ENCODE measurements around the gene RPTOR.

The RPTOR gene

DNA sequence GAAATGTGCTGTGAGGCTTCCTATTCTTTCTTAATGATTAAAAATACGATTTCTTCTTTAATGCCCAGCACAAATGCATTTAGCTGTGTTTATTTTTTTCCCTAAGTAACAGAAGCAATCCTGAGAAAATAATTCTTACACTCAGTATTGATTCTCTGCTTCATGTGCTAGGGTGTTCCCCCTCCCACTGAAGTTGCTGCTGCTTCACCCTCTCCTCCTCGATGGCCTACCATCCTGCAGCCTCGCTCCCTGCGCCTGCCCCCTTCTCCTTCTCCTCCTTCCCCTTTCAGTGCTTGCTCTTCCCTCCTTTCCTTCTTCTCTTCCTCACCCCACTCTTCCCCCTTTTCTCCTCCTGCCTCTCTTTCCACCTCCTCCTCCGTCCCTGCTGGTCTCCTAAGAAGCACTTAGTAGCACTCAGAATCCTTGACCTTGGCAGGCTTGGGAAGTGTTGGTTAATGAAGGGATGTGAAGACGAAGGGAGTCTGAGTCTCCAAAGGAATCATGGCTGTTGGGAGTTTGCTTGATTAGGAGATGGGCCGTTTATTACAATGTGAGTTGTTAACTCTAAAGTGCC, 119.7 kb downstream of the RPTOR start:
- TF ChIP-seq OSR2 (tag by site-specific recombination; IDR thresholded peaks at IDR 0.05) (peak; percentile 59), ZBTB17 (tag by site-specific recombination; IDR thresholded peaks at IDR 0.05) (peak; percentile 88), ZNF654 (tag by site-specific recombination; IDR thresholded peaks at IDR 0.05; ENCODE audit: low read depth) (no peak), ZNF112 (tag by site-specific recombination; IDR thresholded peaks at IDR 0.05) (no peak), ZNF600 (tag by site-specific recombination; IDR thresholded peaks at IDR 0.05) (peak; percentile 9), WT1 (tag by site-specific recombination; IDR thresholded peaks at IDR 0.05) (peak; percentile 45), ZNF341 (tag by site-specific recombination; IDR thresholded peaks at IDR 0.05; ENCODE audit: low read depth) (peak; percentile 67), ZNF366 (tag by site-specific recombination; conservative IDR thresholded peaks at IDR 0.05) (peak; percentile 91), IKZF3 (tag by site-specific recombination; IDR thresholded peaks at IDR 0.05) (peak; percentile 36; the same call in 1 of the 2 replicates), ZNF404 (tag by site-specific recombination; IDR thresholded peaks at IDR 0.05) (no peak), PRDM1 (tag by site-specific recombination; IDR thresholded peaks at IDR 0.05) (peak; percentile 60; the same call in 1 of the 2 replicates), ZBTB20 (tag by site-specific recombination; IDR thresholded peaks at IDR 0.05) (no peak)
- TF ChIP-seq, protein P1, sequence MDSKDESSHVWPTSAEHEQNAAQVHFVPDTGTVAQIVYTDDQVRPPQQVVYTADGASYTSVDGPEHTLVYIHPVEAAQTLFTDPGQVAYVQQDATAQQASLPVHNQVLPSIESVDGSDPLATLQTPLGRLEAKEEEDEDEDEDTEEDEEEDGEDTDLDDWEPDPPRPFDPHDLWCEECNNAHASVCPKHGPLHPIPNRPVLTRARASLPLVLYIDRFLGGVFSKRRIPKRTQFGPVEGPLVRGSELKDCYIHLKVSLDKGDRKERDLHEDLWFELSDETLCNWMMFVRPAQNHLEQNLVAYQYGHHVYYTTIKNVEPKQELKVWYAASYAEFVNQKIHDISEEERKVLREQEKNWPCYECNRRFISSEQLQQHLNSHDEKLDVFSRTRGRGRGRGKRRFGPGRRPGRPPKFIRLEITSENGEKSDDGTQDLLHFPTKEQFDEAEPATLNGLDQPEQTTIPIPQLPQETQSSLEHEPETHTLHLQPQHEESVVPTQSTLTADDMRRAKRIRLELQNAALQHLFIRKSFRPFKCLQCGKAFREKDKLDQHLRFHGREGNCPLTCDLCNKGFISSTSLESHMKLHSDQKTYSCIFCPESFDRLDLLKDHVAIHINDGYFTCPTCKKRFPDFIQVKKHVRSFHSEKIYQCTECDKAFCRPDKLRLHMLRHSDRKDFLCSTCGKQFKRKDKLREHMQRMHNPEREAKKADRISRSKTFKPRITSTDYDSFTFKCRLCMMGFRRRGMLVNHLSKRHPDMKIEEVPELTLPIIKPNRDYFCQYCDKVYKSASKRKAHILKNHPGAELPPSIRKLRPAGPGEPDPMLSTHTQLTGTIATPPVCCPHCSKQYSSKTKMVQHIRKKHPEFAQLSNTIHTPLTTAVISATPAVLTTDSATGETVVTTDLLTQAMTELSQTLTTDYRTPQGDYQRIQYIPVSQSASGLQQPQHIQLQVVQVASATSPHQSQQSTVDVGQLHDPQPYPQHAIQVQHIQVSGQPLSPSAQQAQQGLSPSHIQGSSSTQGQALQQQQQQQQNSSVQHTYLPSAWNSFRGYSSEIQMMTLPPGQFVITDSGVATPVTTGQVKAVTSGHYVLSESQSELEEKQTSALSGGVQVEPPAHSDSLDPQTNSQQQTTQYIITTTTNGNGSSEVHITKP (tag by site-specific recombination; IDR thresholded peaks at IDR 0.05): peak; percentile 28; the same call in 1 of the 2 replicates
- TF ChIP-seq, protein P2, sequence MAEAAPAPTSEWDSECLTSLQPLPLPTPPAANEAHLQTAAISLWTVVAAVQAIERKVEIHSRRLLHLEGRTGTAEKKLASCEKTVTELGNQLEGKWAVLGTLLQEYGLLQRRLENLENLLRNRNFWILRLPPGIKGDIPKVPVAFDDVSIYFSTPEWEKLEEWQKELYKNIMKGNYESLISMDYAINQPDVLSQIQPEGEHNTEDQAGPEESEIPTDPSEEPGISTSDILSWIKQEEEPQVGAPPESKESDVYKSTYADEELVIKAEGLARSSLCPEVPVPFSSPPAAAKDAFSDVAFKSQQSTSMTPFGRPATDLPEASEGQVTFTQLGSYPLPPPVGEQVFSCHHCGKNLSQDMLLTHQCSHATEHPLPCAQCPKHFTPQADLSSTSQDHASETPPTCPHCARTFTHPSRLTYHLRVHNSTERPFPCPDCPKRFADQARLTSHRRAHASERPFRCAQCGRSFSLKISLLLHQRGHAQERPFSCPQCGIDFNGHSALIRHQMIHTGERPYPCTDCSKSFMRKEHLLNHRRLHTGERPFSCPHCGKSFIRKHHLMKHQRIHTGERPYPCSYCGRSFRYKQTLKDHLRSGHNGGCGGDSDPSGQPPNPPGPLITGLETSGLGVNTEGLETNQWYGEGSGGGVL (tag by site-specific recombination; IDR thresholded peaks at IDR 0.05): peak; percentile 66
- H3K36me3 ChIP-seq (ENCODE audit: control insufficient read depth in 2 of 2, insufficient read depth in 1 of 2, low read length in 2 of 2): no peaks in the 10 kb centered on the region
- H3K27ac ChIP-seq (ENCODE audit: extremely low read depth, low read depth, low read length): peak overlapping the region; percentile 14; the same call in 1 of the 2 replicates
- ChIA-PET CTCF (interaction anchor here (0.6 to 1.0 kb wide), 2 partner anchors 23 to 1661 kb away, joined by 3 read pairs; no protein-coding TSS in a partner anchor), POLR2A (no interaction called here)
- H3K9me3 ChIP-seq (ENCODE audit: control insufficient read depth, insufficient read depth, low read depth, low read length): no peaks in the 10 kb centered on the region
- H3K4me3 ChIP-seq (ENCODE audit: low read depth, low read length): no peak overlapping the region
- peaks cover 25% of the 10 kb centered on the region for H3K4me1 ChIP-seq (ENCODE audit: control insufficient read depth, insufficient read depth, low read length)

DNA sequence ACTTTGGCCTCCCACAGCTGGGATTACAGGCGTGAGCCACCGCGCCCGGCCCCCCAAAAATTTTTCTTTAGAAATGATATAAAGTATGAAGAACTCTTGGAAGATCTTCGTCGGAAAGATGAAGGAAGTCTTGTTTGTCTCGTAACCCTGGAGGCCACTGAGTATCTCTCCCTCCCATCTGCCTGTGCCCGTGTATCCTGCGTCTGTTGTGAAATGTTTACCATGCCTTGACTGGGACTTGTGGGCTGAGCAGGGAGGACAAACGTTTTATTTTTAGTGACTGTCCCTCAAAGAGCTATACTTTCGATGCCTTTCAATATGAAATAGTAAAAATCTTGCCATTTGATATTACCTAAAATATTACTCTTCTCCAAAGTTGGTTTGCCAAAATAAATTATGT, 121.2 kb downstream of the RPTOR start:
- Histone ChIP-seq H3K27ac (ENCODE audit: extremely low read depth, low read depth, low read length) (no peak overlapping the region), H3K9me3 (ENCODE audit: control insufficient read depth, insufficient read depth, low read depth, low read length) (no peaks in the 10 kb centered on the region), H3K36me3 (ENCODE audit: control insufficient read depth in 2 of 2, insufficient read depth in 1 of 2, low read length in 2 of 2) (no peaks in the 10 kb centered on the region), H3K4me1 (ENCODE audit: control insufficient read depth, insufficient read depth, low read length) (peaks cover 25% of the 10 kb centered on the region), H3K4me3 (ENCODE audit: low read depth, low read length) (no peak overlapping the region)
- CTCF ChIA-PET: interaction anchor here (0.6 to 1.0 kb wide), 2 partner anchors 90 to 924 kb away, joined by 3 read pairs; no protein-coding TSS in a partner anchor
- TF ChIP-seq ZNF16 (tag by site-specific recombination; IDR thresholded peaks at IDR 0.05; ENCODE audit: low read depth) (no peak), ZNF544 (tag by site-specific recombination; IDR thresholded peaks at IDR 0.05) (no peak), ZNF610 (tag by site-specific recombination; IDR thresholded peaks at IDR 0.05; ENCODE audit: borderline replicate concordance) (no peak), ZNF2 (tag by site-specific recombination; IDR thresholded peaks at IDR 0.05) (no peak), ZNF555 (tag by site-specific recombination; conservative IDR thresholded peaks at IDR 0.05) (no peak), ZNF202 (tag by site-specific recombination; IDR thresholded peaks at IDR 0.05; ENCODE audit: borderline replicate concordance) (no peak), GLI4 (tag by site-specific recombination; IDR thresholded peaks at IDR 0.05) (no peak), ZNF366 (tag by site-specific recombination; conservative IDR thresholded peaks at IDR 0.05) (no peak), GLIS2 (tag by site-specific recombination; IDR thresholded peaks at IDR 0.05) (no peak)
- TF ChIP-seq, protein P3, sequence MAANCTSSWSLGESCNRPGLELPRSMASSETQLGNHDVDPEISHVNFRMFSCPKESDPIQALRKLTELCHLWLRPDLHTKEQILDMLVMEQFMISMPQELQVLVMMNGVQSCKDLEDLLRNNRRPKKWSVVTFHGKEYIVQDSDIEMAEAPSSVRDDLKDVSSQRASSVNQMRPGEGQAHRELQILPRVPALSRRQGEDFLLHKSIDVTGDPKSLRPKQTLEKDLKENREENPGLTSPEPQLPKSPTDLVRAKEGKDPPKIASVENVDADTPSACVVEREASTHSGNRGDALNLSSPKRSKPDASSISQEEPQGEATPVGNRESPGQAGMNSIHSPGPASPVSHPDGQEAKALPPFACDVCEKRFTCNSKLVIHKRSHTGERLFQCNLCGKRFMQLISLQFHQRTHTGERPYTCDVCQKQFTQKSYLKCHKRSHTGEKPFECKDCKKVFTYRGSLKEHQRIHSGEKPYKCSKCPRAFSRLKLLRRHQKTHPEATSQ (tag by site-specific recombination; IDR thresholded peaks at IDR 0.05): no peak
- TF ChIP-seq, protein P4, sequence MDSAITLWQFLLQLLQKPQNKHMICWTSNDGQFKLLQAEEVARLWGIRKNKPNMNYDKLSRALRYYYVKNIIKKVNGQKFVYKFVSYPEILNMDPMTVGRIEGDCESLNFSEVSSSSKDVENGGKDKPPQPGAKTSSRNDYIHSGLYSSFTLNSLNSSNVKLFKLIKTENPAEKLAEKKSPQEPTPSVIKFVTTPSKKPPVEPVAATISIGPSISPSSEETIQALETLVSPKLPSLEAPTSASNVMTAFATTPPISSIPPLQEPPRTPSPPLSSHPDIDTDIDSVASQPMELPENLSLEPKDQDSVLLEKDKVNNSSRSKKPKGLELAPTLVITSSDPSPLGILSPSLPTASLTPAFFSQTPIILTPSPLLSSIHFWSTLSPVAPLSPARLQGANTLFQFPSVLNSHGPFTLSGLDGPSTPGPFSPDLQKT (IDR thresholded peaks at IDR 0.05; ENCODE audit: borderline replicate concordance, low read depth, low read length): no peak
- TF ChIP-seq, protein P5, sequence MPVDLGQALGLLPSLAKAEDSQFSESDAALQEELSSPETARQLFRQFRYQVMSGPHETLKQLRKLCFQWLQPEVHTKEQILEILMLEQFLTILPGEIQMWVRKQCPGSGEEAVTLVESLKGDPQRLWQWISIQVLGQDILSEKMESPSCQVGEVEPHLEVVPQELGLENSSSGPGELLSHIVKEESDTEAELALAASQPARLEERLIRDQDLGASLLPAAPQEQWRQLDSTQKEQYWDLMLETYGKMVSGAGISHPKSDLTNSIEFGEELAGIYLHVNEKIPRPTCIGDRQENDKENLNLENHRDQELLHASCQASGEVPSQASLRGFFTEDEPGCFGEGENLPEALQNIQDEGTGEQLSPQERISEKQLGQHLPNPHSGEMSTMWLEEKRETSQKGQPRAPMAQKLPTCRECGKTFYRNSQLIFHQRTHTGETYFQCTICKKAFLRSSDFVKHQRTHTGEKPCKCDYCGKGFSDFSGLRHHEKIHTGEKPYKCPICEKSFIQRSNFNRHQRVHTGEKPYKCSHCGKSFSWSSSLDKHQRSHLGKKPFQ (tag by site-specific recombination; IDR thresholded peaks at IDR 0.05): no peak
- POLR2A ChIA-PET: no interaction called here
